Mucosa of stomach (tissue), 1 donor: ENCODE data around the gene CDK5R1.
A peak's percentile ranks its signal among the peaks of the same experiment; 100 is the strongest.

Experiments
- H3K27me3 ChIP-seq: one replicate; pipeline ENCODE4 v1.7.0; 2013; ENCODE audit warnings: mild to moderate bottlenecking, low read length; ENCODE audit not compliant: control insufficient read depth, insufficient read depth
- H3K36me3 ChIP-seq: one replicate; pipeline ENCODE4 v1.7.0; 2013; ENCODE audit warnings: low read length; ENCODE audit not compliant: control insufficient read depth, insufficient read depth
- H3K4me1 ChIP-seq: one replicate; pipeline ENCODE4 v1.7.0; 2013; ENCODE audit warnings: mild to moderate bottlenecking, low read length; ENCODE audit not compliant: control insufficient read depth, insufficient read depth
- H3K4me3 ChIP-seq: one replicate; pipeline ENCODE4 v1.7.0; 2013; ENCODE audit warnings: low read length
- H3K9ac ChIP-seq: one replicate; pipeline ENCODE4 v1.7.0; 2013; ENCODE audit warnings: mild to moderate bottlenecking, low read length, moderate library complexity
- H3K9me3 ChIP-seq: one replicate; pipeline ENCODE4 v1.7.0; 2013; ENCODE audit warnings: mild to moderate bottlenecking, low read length, moderate library complexity; ENCODE audit not compliant: control insufficient read depth
- donor health status: Pancreatic carcinoma.

CDK5R1 gene

DNA sequence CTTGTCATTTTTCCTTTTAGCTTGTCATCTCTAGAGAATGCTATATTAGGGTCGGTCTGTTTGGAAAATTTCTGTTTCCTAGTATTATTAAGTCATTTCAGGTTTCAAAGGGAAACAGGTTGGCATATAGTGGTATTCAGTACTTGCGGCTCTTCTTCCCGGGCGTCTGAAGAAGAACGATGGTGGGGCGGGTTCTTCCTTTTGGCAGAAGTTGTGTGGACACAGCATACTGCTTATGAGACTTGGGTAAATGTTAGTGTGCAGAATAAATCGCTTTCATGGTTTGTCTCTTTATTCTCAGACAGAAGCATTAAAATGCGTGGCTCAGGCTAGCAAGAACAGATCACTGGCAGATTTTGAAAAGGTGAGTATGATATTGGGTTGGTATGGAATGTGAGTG, 9.6 kb upstream of the CDK5R1 start:
- Histone ChIP-seq H3K9me3 (no peaks in the 10 kb centered on the region), H3K4me1 (no peaks in the 10 kb centered on the region), H3K36me3 (peaks cover 13% of the 10 kb centered on the region), H3K27me3 (no peaks in the 10 kb centered on the region), H3K9ac (no peak overlapping the region), H3K4me3 (no peak overlapping the region)

- Histone ChIP-seq H3K9ac (no peak overlapping the region), H3K36me3 (peaks cover 8% of the 10 kb centered on the region), H3K27me3 (no peaks in the 10 kb centered on the region), H3K4me1 (peaks cover 11% of the 10 kb centered on the region), H3K9me3 (no peaks in the 10 kb centered on the region), H3K4me3 (no peak overlapping the region)
These were observed 7.6 kb upstream of the CDK5R1 start for GRCh38 chr17:32479074-32479617.

DNA sequence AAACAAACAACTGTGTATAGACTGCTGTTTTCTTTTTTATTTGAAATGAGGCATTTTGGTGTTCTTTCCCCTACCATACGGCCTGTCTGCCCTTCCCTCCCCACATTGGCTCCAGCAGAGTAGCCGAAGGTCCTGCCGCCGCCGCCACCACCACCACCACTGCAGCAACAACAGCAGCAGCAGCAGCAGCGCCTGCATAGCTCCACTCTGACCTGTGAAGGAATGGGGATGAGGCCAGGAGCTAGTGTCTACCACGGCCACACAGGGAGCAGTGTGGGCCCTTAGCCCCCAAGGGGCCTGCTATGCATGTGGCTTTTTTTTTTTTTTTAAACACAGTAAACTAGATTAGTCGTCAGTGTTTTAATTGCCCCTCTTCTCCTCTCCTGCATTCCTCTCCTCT, 5.6 kb upstream of the CDK5R1 start:
- peaks cover 8% of the 10 kb centered on the region for H3K36me3 ChIP-seq
- H3K27me3 ChIP-seq: no peaks in the 10 kb centered on the region
- no peaks in the 10 kb centered on the region for H3K9me3 ChIP-seq
- no peak overlapping the region for H3K9ac ChIP-seq
- H3K4me1 ChIP-seq: peaks cover 11% of the 10 kb centered on the region
- no peak overlapping the region for H3K4me3 ChIP-seq

DNA sequence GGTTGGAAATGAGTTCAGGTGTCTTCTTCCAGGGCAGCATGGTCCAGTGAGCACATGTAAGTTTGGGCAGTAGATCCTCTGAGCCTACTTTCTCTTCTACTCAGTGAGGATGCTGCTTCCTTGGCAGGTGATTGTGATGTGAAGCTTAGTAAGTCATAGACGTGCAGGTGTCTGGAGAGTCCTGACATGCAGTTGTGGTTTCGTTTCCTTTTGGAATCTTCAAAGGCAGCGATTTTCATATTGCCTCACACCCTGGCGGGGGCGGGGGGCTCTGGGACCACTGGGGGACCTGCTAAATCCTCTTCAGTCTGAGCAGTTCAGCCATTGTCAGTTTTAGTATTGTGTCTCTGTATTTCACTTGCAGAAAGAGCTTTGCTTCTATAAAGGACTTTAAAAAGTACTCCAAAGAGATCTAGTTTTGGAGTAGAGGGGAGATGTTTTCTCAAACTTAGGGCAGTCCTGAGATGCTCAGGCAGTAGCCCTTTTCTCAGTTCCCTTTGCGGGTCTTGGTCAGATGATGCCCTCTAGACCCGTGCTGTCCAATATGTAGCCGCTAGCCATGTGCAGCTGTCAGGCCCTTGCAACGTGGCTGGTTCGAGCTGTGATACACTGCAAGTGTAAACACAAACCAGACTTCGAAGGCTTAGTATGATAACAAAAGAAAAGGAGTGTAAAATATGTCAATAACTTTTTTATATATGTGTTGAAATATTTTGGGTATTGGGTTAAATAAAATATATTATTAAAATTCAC, 4.0 kb upstream of the CDK5R1 start:
- H3K4me1 ChIP-seq: peaks cover 16% of the 10 kb centered on the region
- H3K27me3 ChIP-seq: peaks cover 4% of the 10 kb centered on the region
- H3K9ac ChIP-seq: no peak overlapping the region
- peaks cover 8% of the 10 kb centered on the region for H3K36me3 ChIP-seq
- H3K4me3 ChIP-seq: no peak overlapping the region
- H3K9me3 ChIP-seq: no peaks in the 10 kb centered on the region

DNA sequence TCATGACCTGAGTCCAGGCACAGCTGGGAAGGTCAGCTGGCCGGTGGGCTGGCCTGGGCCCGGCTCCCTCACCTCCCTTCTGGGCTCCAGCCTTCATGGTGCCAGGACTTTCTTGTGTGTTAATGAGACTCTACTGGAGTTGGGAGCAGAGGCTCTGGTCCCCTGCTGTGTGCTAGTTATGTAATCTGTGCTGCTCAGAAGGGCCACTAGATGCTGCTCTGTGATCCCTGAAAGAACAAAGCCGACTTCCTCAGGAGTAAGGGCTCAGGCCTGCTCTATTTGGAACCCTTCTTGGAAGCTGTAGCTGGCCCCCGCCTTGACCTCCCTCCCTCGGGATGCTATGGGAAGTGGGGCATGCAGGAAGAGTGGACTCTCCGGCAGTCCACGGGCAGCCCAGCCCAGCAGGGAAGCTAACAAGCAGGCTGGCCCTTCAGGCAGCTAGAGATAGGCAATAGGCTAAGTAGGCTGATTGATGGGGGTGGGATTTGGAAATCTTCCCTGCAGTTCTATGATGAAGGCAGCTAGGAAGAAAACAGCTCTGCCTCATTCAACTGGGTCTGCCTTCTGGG, 3.3 kb upstream of the CDK5R1 start:
- Histone ChIP-seq H3K36me3 (peaks cover 8% of the 10 kb centered on the region), H3K9me3 (no peaks in the 10 kb centered on the region), H3K4me1 (peaks cover 18% of the 10 kb centered on the region), H3K4me3 (no peak overlapping the region), H3K9ac (no peak overlapping the region), H3K27me3 (peaks cover 6% of the 10 kb centered on the region)

DNA sequence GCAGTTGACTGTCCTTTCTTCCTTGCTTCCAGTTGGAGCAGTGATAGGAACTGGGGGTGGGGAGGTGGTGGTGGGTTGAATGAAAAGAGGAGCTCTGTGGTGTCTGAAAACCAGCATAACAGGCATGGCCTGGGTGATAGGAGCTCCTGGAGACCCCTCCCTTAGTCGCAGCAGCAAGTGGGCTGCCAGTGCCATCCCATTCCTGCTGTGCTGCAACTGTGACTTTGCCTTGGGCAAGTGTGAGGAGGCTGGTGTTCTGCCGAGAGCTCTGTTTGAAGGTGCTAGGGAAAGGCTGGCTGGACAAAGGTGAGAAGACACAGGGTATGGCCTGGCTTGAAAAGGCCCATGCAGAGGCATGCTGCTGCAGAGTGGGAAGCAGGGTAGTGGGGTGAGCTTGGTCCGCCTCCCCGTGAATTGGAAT, 2.7 kb upstream of the CDK5R1 start:
- peaks cover 8% of the 10 kb centered on the region for H3K36me3 ChIP-seq
- peaks cover 18% of the 10 kb centered on the region for H3K4me1 ChIP-seq
- H3K9ac ChIP-seq: no peak overlapping the region
- H3K9me3 ChIP-seq: no peaks in the 10 kb centered on the region
- peaks cover 6% of the 10 kb centered on the region for H3K27me3 ChIP-seq
- no peak overlapping the region for H3K4me3 ChIP-seq

GRCh38 chr17:32484628-32485027, 2.2 kb upstream of the CDK5R1 start:
- Histone ChIP-seq H3K4me3 (no peak overlapping the region), H3K9me3 (no peaks in the 10 kb centered on the region), H3K9ac (no peak overlapping the region), H3K27me3 (peaks cover 6% of the 10 kb centered on the region), H3K36me3 (peaks cover 3% of the 10 kb centered on the region), H3K4me1 (peaks cover 22% of the 10 kb centered on the region)

DNA sequence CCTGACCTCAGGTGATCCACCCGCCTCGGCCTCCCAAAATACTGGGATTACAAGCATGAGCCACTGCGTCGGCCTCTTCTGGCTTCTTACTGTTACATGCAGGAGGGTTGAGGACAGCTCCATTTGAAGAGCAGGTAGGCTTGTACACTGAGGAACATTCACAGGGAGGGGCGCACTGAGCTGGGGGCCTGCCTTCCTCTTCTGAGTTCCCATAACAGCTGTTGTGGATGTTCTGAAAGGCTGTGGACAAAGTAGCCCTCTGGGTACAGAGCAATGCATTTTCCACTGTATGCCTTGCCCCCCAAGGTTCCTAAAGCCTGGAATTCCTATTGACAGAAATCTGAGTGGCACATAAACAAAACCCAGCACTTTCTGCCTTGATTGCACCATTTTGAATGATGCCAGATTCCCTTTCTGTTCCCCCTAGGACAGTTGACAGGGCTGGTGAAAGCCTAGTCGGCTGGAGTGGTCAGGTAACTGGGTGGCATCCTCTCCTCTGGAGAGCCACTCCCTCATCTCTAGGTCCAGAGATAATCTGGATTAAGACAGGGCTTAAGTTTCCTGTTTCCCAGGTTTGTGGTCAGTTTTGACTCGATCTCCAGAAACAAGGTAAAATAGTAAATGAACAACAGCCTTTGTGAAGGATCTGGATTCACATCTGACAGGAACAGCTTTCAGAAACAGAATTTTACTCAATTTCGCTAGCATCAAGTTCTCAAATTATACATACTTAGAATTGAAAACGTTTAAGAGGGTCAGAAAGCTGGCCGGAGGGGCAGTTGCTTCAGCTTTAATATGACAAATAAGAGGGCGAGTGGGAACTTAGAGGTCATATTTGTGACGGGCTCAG, 1.3 kb upstream of the CDK5R1 start:
- Histone ChIP-seq H3K27me3 (peaks cover 6% of the 10 kb centered on the region), H3K9ac (no peak overlapping the region), H3K36me3 (no peaks in the 10 kb centered on the region)

GRCh38 chr17:32486111-32486700, 587 bp upstream of the CDK5R1 start:
- Histone ChIP-seq H3K9me3 (no peaks in the 10 kb centered on the region), H3K9ac (no peak overlapping the region), H3K27me3 (peaks cover 6% of the 10 kb centered on the region), H3K4me3 (no peak overlapping the region), H3K36me3 (no peaks in the 10 kb centered on the region), H3K4me1 (peaks cover 22% of the 10 kb centered on the region)

More for the DNA sequence above, 1.3 kb upstream of the CDK5R1 start:
- H3K9me3 ChIP-seq: no peaks in the 10 kb centered on the region
- peaks cover 22% of the 10 kb centered on the region for H3K4me1 ChIP-seq
- no peak overlapping the region for H3K4me3 ChIP-seq

GRCh38 chr17:32487473-32488176, 832 bp downstream of the CDK5R1 start:
- no peaks in the 10 kb centered on the region for H3K9me3 ChIP-seq
- peaks cover 26% of the 10 kb centered on the region for H3K4me1 ChIP-seq
- H3K27me3 ChIP-seq: peaks cover 6% of the 10 kb centered on the region
- H3K4me3 ChIP-seq: no peak overlapping the region
- peak overlapping the region; percentile 43 for H3K9ac ChIP-seq
- H3K36me3 ChIP-seq: no peaks in the 10 kb centered on the region

DNA sequence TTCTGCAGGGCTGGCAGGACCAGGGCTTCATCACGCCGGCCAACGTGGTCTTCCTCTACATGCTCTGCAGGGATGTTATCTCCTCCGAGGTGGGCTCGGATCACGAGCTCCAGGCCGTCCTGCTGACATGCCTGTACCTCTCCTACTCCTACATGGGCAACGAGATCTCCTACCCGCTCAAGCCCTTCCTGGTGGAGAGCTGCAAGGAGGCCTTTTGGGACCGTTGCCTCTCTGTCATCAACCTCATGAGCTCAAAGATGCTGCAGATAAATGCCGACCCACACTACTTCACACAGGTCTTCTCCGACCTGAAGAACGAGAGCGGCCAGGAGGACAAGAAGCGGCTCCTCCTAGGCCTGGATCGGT, 1.4 kb downstream of the CDK5R1 start:
- H3K4me1 ChIP-seq: peaks cover 25% of the 10 kb centered on the region
- peaks cover 6% of the 10 kb centered on the region for H3K27me3 ChIP-seq
- H3K4me3 ChIP-seq: no peak overlapping the region
- no peaks in the 10 kb centered on the region for H3K9me3 ChIP-seq
- no peak overlapping the region for H3K9ac ChIP-seq
- no peaks in the 10 kb centered on the region for H3K36me3 ChIP-seq
